ENCODE results near the gene HMGB2.
A peak's percentile ranks its signal among the peaks of the same experiment; 100 is the strongest.

HMGB2 gene

DNA sequence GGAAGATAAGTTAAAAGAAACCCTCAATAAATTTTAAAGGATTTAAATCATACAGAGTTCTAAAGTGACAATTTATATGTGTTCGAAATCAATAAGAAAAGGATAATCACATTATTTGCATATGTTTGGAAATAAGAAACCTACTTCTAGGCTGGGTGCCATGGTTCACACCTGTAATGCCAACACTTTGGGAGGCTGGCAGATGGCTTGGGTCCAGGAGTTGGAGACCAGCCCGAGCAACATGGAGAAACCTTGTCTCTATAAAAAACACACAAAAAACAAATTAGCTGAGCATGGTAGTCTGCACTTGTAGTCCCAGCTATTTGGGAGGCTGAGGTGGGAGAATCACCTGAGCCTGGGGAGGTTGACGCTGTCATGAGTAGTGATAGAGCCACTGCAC, 28.5 kb upstream of the HMGB2 start:
- no peak overlapping the region for H3K4me3 ChIP-seq (ENCODE audit: low read depth, low read length)
- TF ChIP-seq, protein P1, sequence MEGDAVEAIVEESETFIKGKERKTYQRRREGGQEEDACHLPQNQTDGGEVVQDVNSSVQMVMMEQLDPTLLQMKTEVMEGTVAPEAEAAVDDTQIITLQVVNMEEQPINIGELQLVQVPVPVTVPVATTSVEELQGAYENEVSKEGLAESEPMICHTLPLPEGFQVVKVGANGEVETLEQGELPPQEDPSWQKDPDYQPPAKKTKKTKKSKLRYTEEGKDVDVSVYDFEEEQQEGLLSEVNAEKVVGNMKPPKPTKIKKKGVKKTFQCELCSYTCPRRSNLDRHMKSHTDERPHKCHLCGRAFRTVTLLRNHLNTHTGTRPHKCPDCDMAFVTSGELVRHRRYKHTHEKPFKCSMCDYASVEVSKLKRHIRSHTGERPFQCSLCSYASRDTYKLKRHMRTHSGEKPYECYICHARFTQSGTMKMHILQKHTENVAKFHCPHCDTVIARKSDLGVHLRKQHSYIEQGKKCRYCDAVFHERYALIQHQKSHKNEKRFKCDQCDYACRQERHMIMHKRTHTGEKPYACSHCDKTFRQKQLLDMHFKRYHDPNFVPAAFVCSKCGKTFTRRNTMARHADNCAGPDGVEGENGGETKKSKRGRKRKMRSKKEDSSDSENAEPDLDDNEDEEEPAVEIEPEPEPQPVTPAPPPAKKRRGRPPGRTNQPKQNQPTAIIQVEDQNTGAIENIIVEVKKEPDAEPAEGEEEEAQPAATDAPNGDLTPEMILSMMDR (IDR thresholded peaks at IDR 0.05; ENCODE audit: low read depth, low read length, missing control alignments) = no peak
- DNase-seq (ENCODE audit: low read depth) = no peak
- in situ Hi-C loops (cut with HindIII; ENCODE audit: low sequenced_read_pairs) = no loop called here

DNA sequence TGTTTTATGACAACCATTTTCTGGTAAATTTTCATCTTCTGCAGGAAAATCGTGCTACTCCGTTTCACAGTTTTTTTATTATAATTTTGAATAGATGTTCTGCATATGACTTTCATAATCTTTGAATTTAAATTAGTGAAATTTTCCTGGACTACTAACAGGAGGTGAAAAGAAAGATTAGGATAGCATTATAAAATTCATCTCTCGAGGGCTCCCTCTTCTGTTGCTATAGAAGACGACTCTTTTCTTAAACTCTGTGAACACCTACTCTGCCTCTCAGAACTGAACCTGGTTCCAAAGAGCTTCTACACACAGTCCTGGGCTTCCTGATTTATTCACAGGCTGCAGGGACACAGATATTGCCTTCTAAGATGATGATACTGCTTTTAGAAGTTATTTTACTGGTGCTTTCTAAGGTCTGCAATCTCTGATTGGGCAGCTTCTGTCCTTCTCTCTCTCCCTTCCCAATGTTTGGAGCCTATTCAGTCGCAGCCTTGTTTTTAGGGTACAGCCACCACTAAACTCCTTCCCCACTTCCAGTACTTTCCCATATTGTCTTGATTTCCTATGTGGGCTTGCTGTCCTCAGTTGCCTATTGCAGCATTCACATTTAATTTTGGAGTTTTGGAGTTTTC, 26.5 kb upstream of the HMGB2 start:
- no peak for DNase-seq (ENCODE audit: low read depth)
- H3K4me3 ChIP-seq (ENCODE audit: low read depth, low read length) = no peak overlapping the region
- TF ChIP-seq, protein P1 (IDR thresholded peaks at IDR 0.05; ENCODE audit: low read depth, low read length, missing control alignments) = peak; percentile 38
- in situ Hi-C loops (cut with HindIII; ENCODE audit: low sequenced_read_pairs) = no loop called here

DNA sequence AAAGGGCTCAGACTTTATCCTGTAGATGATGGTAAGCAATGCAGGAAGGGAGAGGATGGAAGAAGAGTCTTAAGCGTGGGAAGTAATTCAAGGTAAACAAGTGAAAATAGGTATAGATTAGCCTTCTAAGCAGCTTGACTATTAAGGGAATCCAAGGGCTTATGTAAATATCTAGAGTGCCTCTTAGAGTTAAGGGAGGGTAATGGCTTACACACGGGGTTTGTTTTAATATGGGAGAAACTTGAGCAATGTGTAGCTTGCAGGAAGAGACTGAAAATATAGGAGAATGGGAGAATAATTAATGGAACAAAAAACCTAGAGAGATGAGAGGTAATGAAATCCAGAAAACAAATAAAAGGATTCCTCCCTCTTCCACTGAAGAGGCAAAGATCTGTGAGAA, 23.8 kb upstream of the HMGB2 start:
- no peak for DNase-seq (ENCODE audit: low read depth)
- TF ChIP-seq, protein P1 (IDR thresholded peaks at IDR 0.05; ENCODE audit: low read depth, low read length, missing control alignments) = no peak
- H3K4me3 ChIP-seq (ENCODE audit: low read depth, low read length) = no peak overlapping the region
- in situ Hi-C loops (cut with HindIII; ENCODE audit: low sequenced_read_pairs) = no loop called here

DNA sequence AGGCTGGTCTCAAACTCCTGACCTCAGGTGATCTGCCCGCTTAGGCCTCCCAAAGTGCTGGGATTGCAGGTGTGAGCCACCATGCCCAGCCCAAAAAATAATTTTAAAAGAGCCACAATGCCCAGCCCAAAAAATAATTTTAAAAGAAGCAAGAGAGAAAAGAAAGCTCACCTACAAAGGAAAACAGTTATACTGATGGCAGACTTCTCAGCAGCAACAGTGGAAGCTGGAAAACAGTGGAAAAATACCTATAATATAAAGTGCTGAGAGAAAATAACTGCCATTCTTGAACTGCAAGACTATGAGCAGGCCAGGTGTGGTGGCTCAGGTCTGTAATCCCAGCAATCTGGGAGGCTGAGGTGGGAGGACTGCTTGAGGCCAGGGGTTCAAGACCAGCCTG, 13.3 kb upstream of the HMGB2 start:
- TF ChIP-seq, protein P1 (IDR thresholded peaks at IDR 0.05; ENCODE audit: low read depth, low read length, missing control alignments) = no peak
- in situ Hi-C loops (cut with HindIII; ENCODE audit: low sequenced_read_pairs) = no loop called here
- no peak overlapping the region for H3K4me3 ChIP-seq (ENCODE audit: low read depth, low read length)
- DNase-seq (ENCODE audit: low read depth) = no peak

DNA sequence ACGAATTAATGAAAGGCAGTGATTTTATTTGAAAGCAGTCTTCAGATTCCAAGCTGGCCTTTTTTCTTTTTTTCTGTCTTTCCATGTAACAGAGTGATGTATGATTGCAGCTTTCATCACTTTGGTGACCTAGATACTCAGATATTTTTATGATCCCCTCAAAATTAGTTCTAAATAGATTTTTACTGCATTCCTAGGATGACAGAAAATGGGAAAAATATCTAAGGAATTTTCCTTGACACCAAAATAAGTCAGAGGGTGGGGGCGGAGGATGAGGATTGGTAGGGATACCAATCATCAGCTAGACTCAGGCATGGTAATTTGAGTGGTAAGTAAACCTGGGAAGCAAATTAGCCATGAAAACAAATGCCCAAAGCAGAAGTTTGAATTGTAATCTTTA, 11.9 kb upstream of the HMGB2 start:
- in situ Hi-C loops (cut with HindIII; ENCODE audit: low sequenced_read_pairs) = no loop called here
- DNase-seq (ENCODE audit: low read depth) = no peak
- H3K4me3 ChIP-seq (ENCODE audit: low read depth, low read length) = no peak overlapping the region
- TF ChIP-seq, protein P1 (IDR thresholded peaks at IDR 0.05; ENCODE audit: low read depth, low read length, missing control alignments) = no peak

DNA sequence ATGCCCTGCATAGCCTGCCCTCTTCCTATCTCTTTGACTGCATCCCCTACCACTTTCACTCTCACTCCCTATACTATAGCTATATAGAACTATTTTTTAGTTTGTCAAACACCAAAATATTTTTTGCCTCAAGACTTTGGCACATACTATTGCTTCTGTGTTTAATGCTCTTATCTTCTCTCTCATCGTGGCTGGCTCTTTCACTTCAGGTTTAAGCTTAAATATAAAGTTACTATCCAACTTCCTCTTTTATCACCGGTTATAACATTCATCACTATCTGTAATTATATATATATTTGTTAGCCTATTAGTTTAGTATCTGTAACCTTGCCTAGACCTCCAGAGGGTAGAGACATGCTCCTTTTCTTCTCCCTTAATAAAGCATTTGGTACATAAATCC, 11.5 kb upstream of the HMGB2 start:
- no peak overlapping the region for H3K4me3 ChIP-seq (ENCODE audit: low read depth, low read length)
- in situ Hi-C loops (cut with HindIII; ENCODE audit: low sequenced_read_pairs) = no loop called here
- TF ChIP-seq, protein P1 (IDR thresholded peaks at IDR 0.05; ENCODE audit: low read depth, low read length, missing control alignments) = no peak
- no peak for DNase-seq (ENCODE audit: low read depth)
